Sigmoid colon (tissue), 7 donors: ENCODE measurements around the gene GYPC. TPM values are rescaled to one million over a fixed set of nuclear protein-coding genes. Genes with fewer than 3 reads are reported as not detected.

Source experiments
- DNase-seq: peaks from one replicate; pipeline ENCODE4 v3.0.0-alpha.2; 2019
- H3K27ac ChIP-seq, 4 donors: fragments of 200-600 bp; sonication (generic); one replicate each; pipeline ENCODE4 v1.5.1; 2016 to 2019; ENCODE audit warnings: mild to moderate bottlenecking in 1 of 4
- H3K27me3 ChIP-seq, 3 donors: fragments of 200-600 bp; sonication (generic); one replicate each; pipeline ENCODE4 v1.5.1; 2019; ENCODE audit warnings: mild to moderate bottlenecking in 1 of 3
- H3K36me3 ChIP-seq, 4 donors: fragments of 200-600 bp; sonication (generic); one replicate each; pipeline ENCODE4 v1.5.1; 2016 to 2019
- H3K4me1 ChIP-seq, 4 donors: fragments of 200-600 bp; sonication (generic); one replicate each; pipeline ENCODE4 v1.5.1; 2017 to 2019
- H3K4me3 ChIP-seq, 4 donors: fragments of 200-600 bp; sonication (generic); one replicate each; pipeline ENCODE4 v1.5.1; 2017 to 2019; ENCODE audit warnings: mild to moderate bottlenecking in 2 of 4, moderate library complexity in 1 of 4
- H3K9me3 ChIP-seq, 4 donors: fragments of 200-600 bp in 3 of 4; sonication (generic) in 3 of 4; one replicate each; pipeline versions ENCODE4 v1.5.1 to v1.6.1; 2013 to 2019
- CTCF ChIP-seq, 4 experiments: fragments of 450-650 bp in 3 of 4; fragments of 200-600 bp in 1 of 4; IDR thresholded peaks; one replicate each; pipeline ENCODE4 v1.5.1; 2016 to 2019; ENCODE audit warnings: antibody characterized with exemption in 4 of 4, mild to moderate bottlenecking in 3 of 4, moderate library complexity in 2 of 4
- EP300 ChIP-seq, 4 donors: sonication (generic); formaldehyde crosslinking; IDR thresholded peaks; one replicate each; pipeline ENCODE4 v1.6.1; 2017; ENCODE audit warnings: antibody characterized with exemption in 4 of 4
- POLR2A ChIP-seq, 2 donors: fragments of 450-650 bp; IDR thresholded peaks; one replicate each; pipeline ENCODE4 v1.6.1; 2016; ENCODE audit warnings: antibody characterized with exemption in 2 of 2, mild to moderate bottlenecking in 2 of 2, moderate library complexity in 2 of 2
- POLR2AphosphoS5 ChIP-seq, 4 donors: sonication (generic); formaldehyde crosslinking; IDR thresholded peaks; one replicate each; pipeline ENCODE4 v1.6.1; 2017; ENCODE audit warnings: antibody characterized with exemption in 4 of 4
- WGBS, 2 donors: extraction: QIAGEN DNeasy Blood & Tissue Kit; methylation state at CpG; one replicate each; pipeline ENCODE4 v1.1.7; 2013; 5-methylcytosine and 5-hydroxymethylcytosine counted together
- intact Hi-C: fragments of 100-400 bp; cut with DNase I; formaldehyde crosslinking; loops from one replicate; pipeline ENCODE4 v1.15.1; 2023
- polyA plus RNA-seq, 3 donors: library from polyadenylated mRNA; stranded (reverse); fragments of 200-250 nt; gene quantifications; one replicate each; pipeline ENCODE4 v1.2.3, GENCODE V29; 2013
- small RNA-seq, 3 donors: library from RNA; depleted of rRNA; stranded (forward); fragments of <200 nt; gene quantifications; one replicate each; pipeline ENCODE3, GENCODE V24; 2016
- total RNA-seq, 4 donors: library from RNA; depleted of rRNA; stranded (reverse); fragments of >200 nt; gene quantifications; one replicate each; pipeline ENCODE4 v1.1.0, GENCODE V29; 2016
- donor health status: healthy with polysubstance abuse.
- donor health status: Bipolar disorder and iron deficiency.
- donor health status: healthy.

Gene GYPC
- total and polyA plus RNA-seq, 7 donors = 18.0 to 123 (median 93.7) TPM

GRCh38 chr2:126739141-126739540, 83.2 kb downstream of the GYPC start:
- TF ChIP-seq POLR2AphosphoS5 (IDR thresholded peaks at IDR 0.05) (no peak), POLR2A (IDR thresholded peaks at IDR 0.05) (no peak), EP300 (IDR thresholded peaks at IDR 0.05) (no peak), CTCF (IDR thresholded peaks at IDR 0.05) (no peak)
- DNase-seq = no peak
- no peaks in the 10 kb centered on the region for H3K9me3 ChIP-seq
- intact Hi-C loops = no loop called here
- H3K4me1 ChIP-seq = no peaks in the 10 kb centered on the region
- H3K27me3 ChIP-seq = no peaks in the 10 kb centered on the region
- WGBS, 2 donors = 94 to 99% methylated on average over 1 of the region's 1 CpG
- H3K4me3 ChIP-seq = no peak overlapping the region
- H3K27ac ChIP-seq = no peak overlapping the region
- H3K36me3 ChIP-seq = no peaks in the 10 kb centered on the region

- intact Hi-C loops = no loop called here
- Histone ChIP-seq H3K4me1 (no peaks in the 10 kb centered on the region), H3K4me3 (no peak overlapping the region), H3K9me3 (no peaks in the 10 kb centered on the region), H3K27me3 (no peaks in the 10 kb centered on the region), H3K27ac (no peak overlapping the region), H3K36me3 (no peaks in the 10 kb centered on the region)
- WGBS, 2 donors = 90 to 93% methylated on average over 3 of the region's 3 CpGs
- DNase-seq = no peak
- TF ChIP-seq POLR2A (IDR thresholded peaks at IDR 0.05) = no peak
- no peak for TF ChIP-seq EP300 (IDR thresholded peaks at IDR 0.05)
- TF ChIP-seq CTCF (IDR thresholded peaks at IDR 0.05) = no peak
- TF ChIP-seq POLR2AphosphoS5 (IDR thresholded peaks at IDR 0.05) = no peak
Measured at GRCh38 chr2:126744640-126745039, 88.7 kb downstream of the GYPC start.

Small RNA genes lying within 50 kb of the gene (small RNA-seq; reads per million reads assigned to genes)
- gene RNU6-675P = 0 reads per million in 3 donors

Other genes with a start within 250 kb of the GYPC start
- gene TEX51, start 242.7 kb downstream of the GYPC start, total RNA-seq = not detected
- gene TEX51, start 242.7 kb downstream of the GYPC start, polyA plus RNA-seq = 1 to 10 TPM in 1 of 3 donors, not detected in 2; 1.2 TPM